ENCODE results near the gene NR4A1.
A peak's percentile ranks its signal among the peaks of the same experiment; 100 is the strongest.

The NR4A1 gene

GRCh38 chr12:52043386-52044212 lies 7.6 kb upstream of the NR4A1 start:
- no peak for DNase-seq

GRCh38 chr12:52044292-52044983 lies 6.8 kb upstream of the NR4A1 start:
- no peak for DNase-seq

GRCh38 chr12:52045794-52046199 lies 5.4 kb upstream of the NR4A1 start:
- DNase-seq = peak in 1 of 2 donors; percentile 38

GRCh38 chr12:52046859-52047258 lies 4.4 kb upstream of the NR4A1 start:
- no peak for DNase-seq

GRCh38 chr12:52049286-52049685 lies 2.0 kb upstream of the NR4A1 start:
- DNase-seq = no peak

GRCh38 chr12:52049688-52050087 lies 1.6 kb upstream of the NR4A1 start:
- DNase-seq = no peak

GRCh38 chr12:52050116-52050757 lies 1.0 kb upstream of the NR4A1 start:
- peak in 1 of 2 donors; percentile 87 for DNase-seq

GRCh38 chr12:52052468-52053186 lies 1.4 kb downstream of the NR4A1 start:
- no peak for DNase-seq

GRCh38 chr12:52053536-52054209 lies 2.4 kb downstream of the NR4A1 start:
- DNase-seq = no peak

- no peak for DNase-seq
Observed at GRCh38 chr12:52054231-52054832, 3.1 kb downstream of the NR4A1 start.

- DNase-seq = no peak
Observed at GRCh38 chr12:52054833-52055730, 3.8 kb downstream of the NR4A1 start.

GRCh38 chr12:52055731-52056711 lies 4.8 kb downstream of the NR4A1 start:
- no peak for DNase-seq

- no peak for DNase-seq
Observed at GRCh38 chr12:52056801-52057637, 5.8 kb downstream of the NR4A1 start.

- DNase-seq = no peak
Observed at GRCh38 chr12:52057638-52058576, 6.7 kb downstream of the NR4A1 start.

GRCh38 chr12:52058631-52059361 lies 7.6 kb downstream of the NR4A1 start:
- no peak for DNase-seq

GRCh38 chr12:52059582-52060497 lies 8.6 kb downstream of the NR4A1 start:
- no peak for DNase-seq
